Sigmoid colon (tissue), 4 donors: ENCODE measurements around the gene CACNA1C.

ENCODE experiments used
- CTCF ChIP-seq, 4 experiments: fragments of 450-650 bp in 3 of 4; fragments of 200-600 bp in 1 of 4; IDR thresholded peaks; one replicate each; pipeline ENCODE4 v1.5.1; 2016 to 2019; ENCODE audit warnings: antibody characterized with exemption in 4 of 4, mild to moderate bottlenecking in 3 of 4, moderate library complexity in 2 of 4
- POLR2AphosphoS5 ChIP-seq, 4 donors: sonication (generic); formaldehyde crosslinking; IDR thresholded peaks; one replicate each; pipeline ENCODE4 v1.6.1; 2017; ENCODE audit warnings: antibody characterized with exemption in 4 of 4

GRCh38 chr12:2129076-2129475 is 76.3 kb downstream of the CACNA1C start:
- no peak for TF ChIP-seq CTCF (IDR thresholded peaks at IDR 0.05)
- peak; percentile 83 to 94 (median 90) for TF ChIP-seq POLR2AphosphoS5 (IDR thresholded peaks at IDR 0.05)
